Measurements from ENCODE around the gene DDC.
"Not testable (repeated sequence)": the region's sequence is repeated elsewhere in the genome, so short reads cannot be mapped to it uniquely, and the experiment has no call there.

The DDC gene

GRCh38 chr7:50461695-50462094, 103.5 kb downstream of the DDC start:
- Histone ChIP-seq H3K36me3 (ENCODE audit: control insufficient read depth, insufficient read depth, low read length) (no peaks in the 10 kb centered on the region), H3K27ac (no peak overlapping the region), H3K9me3 (ENCODE audit: control insufficient read depth, low read length) (no peaks in the 10 kb centered on the region), H3K4me3 (ENCODE audit: low read depth, low read length) (no peak overlapping the region), H3K4me2 (ENCODE audit: low read length) (no peak overlapping the region), H3K79me2 (no peaks in the 10 kb centered on the region), H3K9ac (no peak overlapping the region), H2AFZ (no peak overlapping the region), H3K4me1 (no peaks in the 10 kb centered on the region), H3K27me3 (ENCODE audit: control insufficient read depth, insufficient read depth, low read length) (no peaks in the 10 kb centered on the region)
- TF ChIP-seq CTCF (IDR thresholded peaks at IDR 0.05): no peak

- not testable (repeated sequence) for H2AFZ ChIP-seq; H3K27ac ChIP-seq; H3K79me2 ChIP-seq; H3K4me3 ChIP-seq (ENCODE audit: low read depth, low read length); H3K4me2 ChIP-seq (ENCODE audit: low read length); H3K27me3 ChIP-seq (ENCODE audit: control insufficient read depth, insufficient read depth, low read length); H3K36me3 ChIP-seq (ENCODE audit: control insufficient read depth, insufficient read depth, low read length); H3K9me3 ChIP-seq (ENCODE audit: control insufficient read depth, low read length); H3K4me1 ChIP-seq; H3K9ac ChIP-seq
Observed at GRCh38 chr7:50459183-50459582, 106.0 kb downstream of the DDC start.

GRCh38 chr7:50458651-50459050, 106.6 kb downstream of the DDC start:
- H3K36me3 ChIP-seq (ENCODE audit: control insufficient read depth, insufficient read depth, low read length); H2AFZ ChIP-seq; H3K4me2 ChIP-seq (ENCODE audit: low read length); H3K9me3 ChIP-seq (ENCODE audit: control insufficient read depth, low read length); H3K27ac ChIP-seq; H3K79me2 ChIP-seq; H3K4me1 ChIP-seq; H3K27me3 ChIP-seq (ENCODE audit: control insufficient read depth, insufficient read depth, low read length); H3K4me3 ChIP-seq (ENCODE audit: low read depth, low read length); H3K9ac ChIP-seq: not testable (repeated sequence)

- TF ChIP-seq CTCF (IDR thresholded peaks at IDR 0.05): no peak
- Histone ChIP-seq H2AFZ (no peak overlapping the region), H3K4me2 (ENCODE audit: low read length) (no peak overlapping the region), H3K9me3 (ENCODE audit: control insufficient read depth, low read length) (no peaks in the 10 kb centered on the region), H3K27ac (no peak overlapping the region), H3K36me3 (ENCODE audit: control insufficient read depth, insufficient read depth, low read length) (no peaks in the 10 kb centered on the region), H3K9ac (no peak overlapping the region), H3K4me1 (no peaks in the 10 kb centered on the region), H3K79me2 (no peaks in the 10 kb centered on the region), H3K27me3 (ENCODE audit: control insufficient read depth, insufficient read depth, low read length) (no peaks in the 10 kb centered on the region), H3K4me3 (ENCODE audit: low read depth, low read length) (no peak overlapping the region)
Observed at GRCh38 chr7:50456371-50457123, 108.7 kb downstream of the DDC start.

GRCh38 chr7:50455658-50456057, 109.5 kb downstream of the DDC start:
- Histone ChIP-seq H3K9me3 (ENCODE audit: control insufficient read depth, low read length) (no peaks in the 10 kb centered on the region), H3K27ac (no peak overlapping the region), H3K9ac (no peak overlapping the region), H3K27me3 (ENCODE audit: control insufficient read depth, insufficient read depth, low read length) (no peaks in the 10 kb centered on the region), H3K4me2 (ENCODE audit: low read length) (no peak overlapping the region), H3K79me2 (peaks cover 3% of the 10 kb centered on the region), H3K4me1 (no peaks in the 10 kb centered on the region), H3K36me3 (ENCODE audit: control insufficient read depth, insufficient read depth, low read length) (no peaks in the 10 kb centered on the region), H3K4me3 (ENCODE audit: low read depth, low read length) (no peak overlapping the region), H2AFZ (no peak overlapping the region)
- no peak for TF ChIP-seq CTCF (IDR thresholded peaks at IDR 0.05)

GRCh38 chr7:50454968-50455367, 110.2 kb downstream of the DDC start:
- Histone ChIP-seq H3K79me2 (peaks cover 3% of the 10 kb centered on the region), H2AFZ (no peak overlapping the region), H3K27ac (no peak overlapping the region), H3K36me3 (ENCODE audit: control insufficient read depth, insufficient read depth, low read length) (no peaks in the 10 kb centered on the region), H3K9me3 (ENCODE audit: control insufficient read depth, low read length) (no peaks in the 10 kb centered on the region), H3K4me3 (ENCODE audit: low read depth, low read length) (no peak overlapping the region), H3K9ac (no peak overlapping the region), H3K4me1 (no peaks in the 10 kb centered on the region), H3K27me3 (ENCODE audit: control insufficient read depth, insufficient read depth, low read length) (no peaks in the 10 kb centered on the region), H3K4me2 (ENCODE audit: low read length) (no peak overlapping the region)
- no peak for TF ChIP-seq CTCF (IDR thresholded peaks at IDR 0.05)
